ENCODE data around the gene CDK11A.
"Not testable (repeated sequence)": the region's sequence is repeated elsewhere in the genome, so short reads cannot be mapped to it uniquely, and the experiment has no call there.

CDK11A gene

GRCh38 chr1:1754051-1754815, 30.1 kb upstream of the CDK11A start:
- no peak for DNase-seq (ENCODE audit: low read depth in 2 of 3, low spot score in 2 of 3)

DNA sequence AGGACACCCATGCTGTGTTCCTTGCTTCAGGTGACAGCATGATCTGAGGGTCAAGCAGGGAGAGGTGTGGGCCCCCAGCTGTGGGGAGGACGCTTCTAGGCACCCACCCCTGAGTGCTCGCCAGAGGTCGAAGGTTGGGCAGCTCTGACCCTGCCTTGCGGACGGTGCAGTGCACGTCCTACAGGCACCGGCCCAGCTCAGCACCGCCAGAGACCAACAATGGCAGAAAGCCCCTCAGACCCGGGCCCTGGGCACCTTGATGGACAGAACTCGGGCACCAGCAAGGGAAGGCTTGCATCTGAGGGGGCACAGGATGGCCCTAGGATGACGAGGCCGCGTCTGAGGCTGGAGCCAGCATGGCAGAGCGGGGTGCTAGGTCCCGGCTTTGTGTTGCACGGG, 29.4 kb upstream of the CDK11A start:
- DNase-seq (ENCODE audit: low read depth in 2 of 3, low spot score in 2 of 3), result no peak

GRCh38 chr1:1752636-1753606, 28.8 kb upstream of the CDK11A start:
- no peak for DNase-seq (ENCODE audit: low read depth in 2 of 3, low spot score in 2 of 3)

- no peak for DNase-seq (ENCODE audit: low read depth in 2 of 3, low spot score in 2 of 3)
Observed at GRCh38 chr1:1752190-1752589, 28.0 kb upstream of the CDK11A start.

GRCh38 chr1:1749941-1750340, 25.8 kb upstream of the CDK11A start:
- DNase-seq (ENCODE audit: low read depth in 2 of 3, low spot score in 2 of 3), result not testable (repeated sequence)

DNA sequence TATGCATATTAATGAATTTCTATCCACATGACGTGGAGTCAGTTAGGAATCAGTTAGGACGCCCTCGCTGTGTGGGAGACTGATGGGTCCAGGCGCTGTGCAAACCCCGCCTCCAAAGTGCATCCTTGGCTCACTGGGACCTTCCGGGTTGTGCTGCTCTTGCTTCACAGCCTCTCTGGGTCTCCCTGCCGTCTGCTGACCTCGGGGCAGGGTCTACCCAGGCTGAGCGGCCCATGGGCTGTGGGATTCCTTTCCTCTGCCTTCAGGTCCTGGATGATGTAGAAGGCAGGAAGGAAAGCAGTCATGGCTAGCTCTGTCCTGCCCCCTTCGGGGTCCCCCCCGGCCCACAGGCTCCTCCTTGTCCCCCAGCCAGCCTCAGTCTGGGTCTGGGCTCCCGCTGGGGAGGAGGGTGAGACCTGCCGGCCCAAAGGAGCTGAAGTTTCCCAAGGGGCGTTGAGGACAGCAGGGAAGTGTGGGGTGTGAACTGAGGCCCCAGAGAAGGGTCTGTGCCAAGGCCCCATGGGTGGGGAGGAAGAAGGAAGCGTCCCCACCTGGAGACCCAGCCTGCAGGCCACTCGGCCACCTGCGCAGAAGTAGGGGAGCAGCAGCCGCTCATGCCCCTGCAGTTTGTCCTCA, 24.6 kb upstream of the CDK11A start:
- DNase-seq (ENCODE audit: low read depth in 2 of 3, low spot score in 2 of 3), result no peak

DNA sequence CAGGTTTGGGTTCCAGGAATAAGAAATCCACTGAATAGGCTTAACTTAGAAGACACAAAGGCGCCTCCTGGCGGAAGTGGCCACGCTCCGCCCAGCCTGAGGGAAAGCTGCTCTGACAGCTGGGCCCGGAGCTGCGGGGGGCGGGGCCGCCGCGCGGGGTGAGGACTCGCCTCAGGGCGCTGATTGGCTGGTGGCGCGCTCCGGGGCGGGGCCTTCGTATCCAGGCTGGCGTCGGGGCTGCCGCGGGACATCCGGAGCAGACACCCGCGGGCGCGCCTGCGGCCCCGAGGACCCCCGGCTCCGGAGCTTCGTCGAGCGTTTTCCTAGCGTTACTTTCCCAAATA, 22.4 kb upstream of the CDK11A start:
- DNase-seq (ENCODE audit: low read depth in 2 of 3, low spot score in 2 of 3), result not testable (repeated sequence)

DNA sequence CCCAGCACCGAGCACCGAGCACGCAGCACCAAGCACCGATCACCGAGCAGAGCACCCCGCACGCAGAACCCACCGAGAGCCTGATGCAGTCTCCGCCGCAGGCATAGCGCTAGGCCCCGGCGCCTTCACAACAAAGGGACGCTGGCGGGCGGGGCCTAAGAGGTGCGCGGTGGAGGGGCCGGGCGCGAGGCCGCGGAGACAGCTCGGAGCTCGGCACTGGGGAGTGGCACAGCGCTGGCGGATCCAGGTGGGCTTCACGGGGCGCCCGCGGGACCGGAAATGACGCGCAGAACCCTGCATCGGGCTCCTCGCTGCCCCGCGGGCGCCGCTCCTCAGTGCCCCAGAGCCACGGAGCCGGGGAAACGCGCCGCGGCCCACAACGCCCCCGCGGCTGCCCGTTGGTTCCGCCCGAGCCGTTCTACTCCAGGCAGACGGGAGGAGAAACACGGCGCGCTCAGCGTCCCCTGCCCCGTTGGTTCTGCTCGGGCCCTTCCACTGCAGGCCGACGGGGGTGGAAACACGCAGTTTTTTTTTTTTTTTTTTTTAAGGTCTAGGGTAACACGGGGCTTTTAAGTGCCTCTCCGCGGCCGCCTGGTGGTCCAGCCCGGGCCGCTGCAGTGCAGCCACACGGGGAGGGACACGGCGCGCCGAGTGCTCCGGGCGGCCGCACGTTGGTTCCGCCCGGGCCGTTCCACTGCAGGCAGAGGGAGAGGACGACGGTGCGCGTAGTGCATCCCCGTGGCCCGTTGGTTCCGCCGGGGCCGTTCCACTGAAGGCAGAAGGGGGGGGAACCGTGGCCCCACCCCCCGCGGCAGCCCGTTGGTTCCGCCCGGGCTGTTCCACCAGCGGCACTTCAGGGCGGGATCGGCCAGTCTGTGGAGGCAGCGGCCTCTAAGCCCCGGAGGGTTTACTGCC, 21.8 kb upstream of the CDK11A start:
- peak; percentile 32 to 91 (median 64) for DNase-seq (ENCODE audit: low read depth in 2 of 3, low spot score in 2 of 3)

- not testable (repeated sequence) for DNase-seq (ENCODE audit: low read depth in 2 of 3, low spot score in 2 of 3)
Observed at GRCh38 chr1:1742529-1742928, 18.4 kb upstream of the CDK11A start.

DNA sequence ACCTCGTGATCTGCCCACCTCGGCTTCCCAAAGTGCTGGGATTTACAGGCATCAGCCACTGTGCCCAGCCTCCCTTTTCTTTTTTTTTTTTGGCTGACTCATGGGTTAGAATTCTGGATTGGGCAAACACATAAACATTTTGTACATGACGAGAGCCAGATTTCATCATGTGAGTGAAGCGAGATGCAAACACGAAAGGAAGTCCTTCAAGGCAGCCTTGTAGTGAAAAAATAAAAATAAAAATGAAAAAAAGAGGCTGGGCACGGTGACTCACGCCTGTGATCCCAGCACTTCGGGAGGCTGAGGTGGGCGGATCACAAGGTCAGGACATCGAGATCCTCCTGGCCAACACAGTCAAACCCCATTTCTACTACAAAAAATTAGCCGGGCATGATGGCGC, 16.9 kb upstream of the CDK11A start:
- not testable (repeated sequence) for DNase-seq (ENCODE audit: low read depth in 2 of 3, low spot score in 2 of 3)

DNA sequence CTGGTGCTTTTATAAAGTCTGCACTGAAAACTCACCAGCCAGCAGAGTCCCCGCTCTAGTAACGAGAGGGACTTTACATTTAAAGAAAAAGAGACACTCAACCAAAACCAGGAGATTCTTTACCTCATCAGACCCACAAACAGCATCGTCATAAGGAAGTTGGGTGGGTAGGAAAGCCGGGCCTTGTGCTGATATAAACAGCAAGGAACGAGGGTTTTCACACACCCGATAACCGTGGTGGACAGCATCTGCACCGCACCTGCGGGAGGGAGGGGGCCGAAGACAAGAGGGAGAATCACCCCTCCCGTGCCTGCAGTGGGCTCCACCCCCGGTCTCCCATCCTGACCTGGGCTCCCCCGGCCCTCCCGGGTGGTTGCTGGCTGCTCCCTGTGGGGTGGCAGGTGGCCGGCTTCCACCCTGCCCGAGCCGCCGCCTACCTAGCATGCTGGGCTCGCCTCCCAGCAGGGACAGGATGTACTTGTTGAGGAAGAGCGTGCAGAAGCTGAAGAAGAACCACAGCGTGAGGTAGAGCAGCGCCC, 14.7 kb upstream of the CDK11A start:
- DNase-seq (ENCODE audit: low read depth in 2 of 3, low spot score in 2 of 3), result not testable (repeated sequence)

GRCh38 chr1:1737675-1738590, 13.8 kb upstream of the CDK11A start:
- not testable (repeated sequence) for DNase-seq (ENCODE audit: low read depth in 2 of 3, low spot score in 2 of 3)

- DNase-seq (ENCODE audit: low read depth in 2 of 3, low spot score in 2 of 3), result no peak
Observed at GRCh38 chr1:1732381-1732780, 8.2 kb upstream of the CDK11A start.

DNA sequence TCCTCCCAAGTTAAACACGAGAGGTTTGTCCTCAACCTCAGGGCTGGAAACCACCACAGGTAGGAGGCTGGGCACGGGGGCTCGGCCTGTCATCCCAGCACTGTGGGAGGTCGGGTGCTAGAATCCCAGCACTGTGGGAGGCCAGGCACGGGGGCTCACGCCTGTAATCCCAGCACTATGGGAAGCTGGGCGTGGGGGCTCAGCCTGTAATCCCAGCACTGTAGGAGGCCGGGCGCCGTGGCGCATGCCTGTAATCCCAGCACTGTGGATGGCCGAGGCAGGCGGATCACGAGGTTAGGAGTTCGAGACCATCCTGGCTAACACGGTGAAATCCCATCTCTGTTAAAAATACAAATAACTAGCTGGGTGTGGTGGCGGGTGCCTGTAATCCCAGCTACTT, 6.7 kb upstream of the CDK11A start:
- no peak for DNase-seq (ENCODE audit: low read depth in 2 of 3, low spot score in 2 of 3)

DNA sequence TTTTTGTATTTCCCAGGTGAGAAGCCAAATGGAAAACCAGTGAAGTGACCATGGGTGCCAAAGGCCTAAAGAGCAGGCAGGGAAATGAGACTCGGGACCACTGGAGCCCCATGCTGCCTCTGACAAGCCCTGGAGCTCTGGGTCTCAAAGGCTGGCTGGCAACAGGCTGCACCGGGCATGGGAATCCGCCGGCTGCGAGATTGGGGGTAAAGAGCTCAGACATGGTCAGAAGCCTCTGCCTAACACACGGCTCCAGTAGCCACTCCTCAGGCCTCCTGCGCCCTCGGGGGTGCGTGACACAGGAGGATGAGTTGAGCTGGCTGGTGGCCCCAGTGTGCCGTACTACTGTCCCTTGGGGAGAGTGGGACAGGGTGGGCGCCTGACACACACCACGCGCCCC, 6.1 kb upstream of the CDK11A start:
- not testable (repeated sequence) for DNase-seq (ENCODE audit: low read depth in 2 of 3, low spot score in 2 of 3)

GRCh38 chr1:1729116-1729816, 5.1 kb upstream of the CDK11A start:
- DNase-seq (ENCODE audit: low read depth in 2 of 3, low spot score in 2 of 3), result not testable (repeated sequence)

DNA sequence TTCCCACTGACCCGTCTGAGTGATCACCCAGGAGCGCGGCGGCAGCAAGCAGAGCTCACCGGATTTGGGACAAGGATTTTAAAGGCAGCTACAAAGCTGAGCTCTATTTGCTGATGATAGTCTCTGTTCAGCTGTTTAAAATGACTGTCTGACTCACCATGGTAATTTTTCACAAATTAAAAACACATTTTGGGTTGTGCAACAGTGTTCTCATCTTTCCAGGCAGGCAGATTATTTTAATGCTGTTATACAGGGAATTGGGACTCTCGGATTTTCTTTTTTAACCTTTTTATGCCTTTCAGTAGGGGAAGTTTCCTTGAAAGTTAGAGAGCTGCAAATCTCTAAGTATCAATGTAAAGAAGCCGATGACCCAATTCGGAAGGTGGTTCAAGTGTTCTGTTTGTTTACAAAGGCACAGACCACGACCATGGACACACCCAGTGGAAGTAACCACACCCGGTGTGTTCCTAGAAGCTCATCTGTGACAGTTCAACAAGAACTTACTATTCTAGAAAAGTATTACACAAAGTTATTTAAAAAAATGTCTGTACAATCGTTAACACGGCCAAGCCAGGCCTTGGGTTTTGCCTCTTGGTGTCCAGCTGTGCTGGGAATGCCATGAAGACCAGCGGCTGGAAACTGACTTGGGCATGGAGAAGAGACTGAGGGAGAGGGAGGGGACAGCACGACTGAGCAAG, 4.3 kb upstream of the CDK11A start:
- not testable (repeated sequence) for DNase-seq (ENCODE audit: low read depth in 2 of 3, low spot score in 2 of 3)

DNA sequence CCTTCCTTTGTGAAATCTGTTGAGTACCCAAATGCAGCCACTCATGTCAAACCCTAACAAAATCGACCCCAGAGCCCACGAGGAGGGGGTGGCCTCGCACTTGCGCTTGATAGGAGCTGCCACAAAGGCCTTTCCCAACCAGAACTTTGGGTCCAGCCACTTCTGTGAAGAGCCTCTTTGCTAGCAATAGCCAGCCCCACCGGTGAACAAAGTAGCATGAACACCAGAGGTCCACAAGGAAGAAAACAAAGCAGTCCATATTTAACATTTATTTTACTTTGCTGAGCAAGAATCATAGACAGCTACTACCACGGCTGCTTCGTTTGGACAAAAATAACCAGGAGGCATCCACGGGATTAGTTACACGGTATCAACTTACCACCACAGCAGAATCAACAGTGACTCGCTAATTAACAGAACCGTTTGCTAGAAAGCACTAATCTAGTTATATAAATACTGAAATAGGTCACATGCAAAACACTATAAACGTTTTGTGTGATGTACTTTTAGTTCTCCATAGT, 3.0 kb upstream of the CDK11A start:
- not testable (repeated sequence) for DNase-seq (ENCODE audit: low read depth in 2 of 3, low spot score in 2 of 3)

Measured in activated CD8-positive, alpha-beta memory T cell treated with anti-CD3 and anti-CD28 coated beads for 48 hours (primary cell).